ENCODE measurements around the gene SPRY2.

DNA sequence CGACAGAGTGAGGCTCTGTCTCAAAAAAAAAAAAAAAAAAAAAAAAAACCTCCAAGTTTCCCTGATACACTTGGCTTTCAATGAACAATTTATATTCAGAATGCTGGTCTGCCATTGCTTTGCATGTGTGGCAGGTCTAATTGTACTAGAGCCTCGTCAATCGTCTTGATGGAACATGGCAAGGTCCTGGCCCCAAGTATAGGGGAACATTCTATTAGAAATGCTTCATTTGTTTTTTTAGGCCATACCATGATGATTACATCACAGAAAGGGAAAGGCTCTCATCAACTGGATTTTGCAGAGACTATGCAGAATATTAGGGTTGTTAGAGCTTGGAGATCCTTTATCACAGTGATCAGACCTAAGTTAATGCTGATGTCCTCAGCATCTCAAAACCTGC lies 28.0 kb downstream of the SPRY2 start:
- TF ChIP-seq EZH2 (IDR thresholded peaks at IDR 0.05; ENCODE audit: borderline replicate concordance, insufficient read depth, low read length, poor library complexity, severe bottlenecking): no peak
- TF ChIP-seq TAF1 (IDR thresholded peaks at IDR 0.05; ENCODE audit: low read depth): no peak
- TF ChIP-seq, protein P1, sequence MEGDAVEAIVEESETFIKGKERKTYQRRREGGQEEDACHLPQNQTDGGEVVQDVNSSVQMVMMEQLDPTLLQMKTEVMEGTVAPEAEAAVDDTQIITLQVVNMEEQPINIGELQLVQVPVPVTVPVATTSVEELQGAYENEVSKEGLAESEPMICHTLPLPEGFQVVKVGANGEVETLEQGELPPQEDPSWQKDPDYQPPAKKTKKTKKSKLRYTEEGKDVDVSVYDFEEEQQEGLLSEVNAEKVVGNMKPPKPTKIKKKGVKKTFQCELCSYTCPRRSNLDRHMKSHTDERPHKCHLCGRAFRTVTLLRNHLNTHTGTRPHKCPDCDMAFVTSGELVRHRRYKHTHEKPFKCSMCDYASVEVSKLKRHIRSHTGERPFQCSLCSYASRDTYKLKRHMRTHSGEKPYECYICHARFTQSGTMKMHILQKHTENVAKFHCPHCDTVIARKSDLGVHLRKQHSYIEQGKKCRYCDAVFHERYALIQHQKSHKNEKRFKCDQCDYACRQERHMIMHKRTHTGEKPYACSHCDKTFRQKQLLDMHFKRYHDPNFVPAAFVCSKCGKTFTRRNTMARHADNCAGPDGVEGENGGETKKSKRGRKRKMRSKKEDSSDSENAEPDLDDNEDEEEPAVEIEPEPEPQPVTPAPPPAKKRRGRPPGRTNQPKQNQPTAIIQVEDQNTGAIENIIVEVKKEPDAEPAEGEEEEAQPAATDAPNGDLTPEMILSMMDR (IDR thresholded peaks at IDR 0.05; ENCODE audit: poor library complexity, severe bottlenecking): no peak
- no peak for TF ChIP-seq RAD21 (conservative IDR thresholded peaks at IDR 0.05)
- TF ChIP-seq POLR2AphosphoS5 (IDR thresholded peaks at IDR 0.05): no peak
- no peak for TF ChIP-seq SMC3 (conservative IDR thresholded peaks at IDR 0.05; ENCODE audit: poor library complexity)
- TF ChIP-seq REST (IDR thresholded peaks at IDR 0.05; ENCODE audit: borderline replicate concordance): no peak
